Mucosa of descending colon (tissue), 3 donors: ENCODE measurements around the gene SNPH. TPM values are rescaled to one million over a fixed set of nuclear protein-coding genes. Genes with fewer than 3 reads are reported as not detected.

Experiments
- ATAC-seq: fragments of 200-7000 bp; cut with Tn5 transposase; one replicate; pipeline ENCODE4 v1.9.1; 2020; ENCODE audit warnings: mild to moderate bottlenecking, moderate library complexity
- DNase-seq, 3 donors: peaks; one replicate each; pipeline ENCODE4 v3.0.0-alpha.2; 2020
- H3K36me3 ChIP-seq: fragments of 200-600 bp; one replicate; pipeline ENCODE4 v1.8.0; 2021; ENCODE audit warnings: low read depth, mild to moderate bottlenecking
- H3K4me1 ChIP-seq: fragments of 200-600 bp; one replicate; pipeline ENCODE4 v1.8.0; 2021; ENCODE audit warnings: low read depth, mild to moderate bottlenecking
- H3K4me3 ChIP-seq: fragments of 200-600 bp; one replicate; pipeline ENCODE4 v1.8.0; 2021; ENCODE audit warnings: mild to moderate bottlenecking
- H3K9me3 ChIP-seq: fragments of 200-600 bp; one replicate; pipeline ENCODE4 v1.8.0; 2021; ENCODE audit warnings: mild to moderate bottlenecking
- intact Hi-C, 2 donors: fragments of 100-400 bp; cut with DNase I in 1 of 2; cut with micrococcal nuclease in 1 of 2; formaldehyde crosslinking; loops; one replicate each; pipeline versions ENCODE4 v1.11.0 to v1.11.1; 2022; cut with DNase I, micrococcal nuclease
- total RNA-seq, 3 donors: library from RNA; stranded (reverse); fragmentation: NEBNext Ultra II Directional in 2 of 3; extraction: Animal tissue kit (Norgen Biotek cat#: 25700) in 2 of 3; gene quantifications; one replicate each; pipeline versions ENCODE4 v1.2.1 to v1.2.4, GENCODE V29; 2021 to 2023
- TF ChIP-seq, protein P1 (sequence below): fragments of 200-600 bp; IDR thresholded peaks from one replicate; pipeline ENCODE4 v1.8.0; 2022; ENCODE audit warnings: antibody characterized with exemption, mild to moderate bottlenecking
- donor health status: DM: no; HTN: no; CAD: no; lungs with moderate emphysema.
- donor health status: DM: no; HTN: no; CAD: no.
- donor health status: DM: no; HTN: yes; CAD: no.

SNPH gene
- total RNA-seq, 3 donors from 2014 or later: 1.1 to 11.7 (median 2.2) TPM

GRCh38 chr20:1332749-1333300 lies 66.7 kb downstream of the SNPH start:
- intact Hi-C loops: no loop called here
- Histone ChIP-seq H3K36me3 (no peaks in the 10 kb centered on the region), H3K4me3 (no peak overlapping the region), H3K9me3 (no peaks in the 10 kb centered on the region), H3K4me1 (peaks cover 28% of the 10 kb centered on the region)
- no peak for ATAC-seq
- no peak for DNase-seq
- TF ChIP-seq, protein P1, sequence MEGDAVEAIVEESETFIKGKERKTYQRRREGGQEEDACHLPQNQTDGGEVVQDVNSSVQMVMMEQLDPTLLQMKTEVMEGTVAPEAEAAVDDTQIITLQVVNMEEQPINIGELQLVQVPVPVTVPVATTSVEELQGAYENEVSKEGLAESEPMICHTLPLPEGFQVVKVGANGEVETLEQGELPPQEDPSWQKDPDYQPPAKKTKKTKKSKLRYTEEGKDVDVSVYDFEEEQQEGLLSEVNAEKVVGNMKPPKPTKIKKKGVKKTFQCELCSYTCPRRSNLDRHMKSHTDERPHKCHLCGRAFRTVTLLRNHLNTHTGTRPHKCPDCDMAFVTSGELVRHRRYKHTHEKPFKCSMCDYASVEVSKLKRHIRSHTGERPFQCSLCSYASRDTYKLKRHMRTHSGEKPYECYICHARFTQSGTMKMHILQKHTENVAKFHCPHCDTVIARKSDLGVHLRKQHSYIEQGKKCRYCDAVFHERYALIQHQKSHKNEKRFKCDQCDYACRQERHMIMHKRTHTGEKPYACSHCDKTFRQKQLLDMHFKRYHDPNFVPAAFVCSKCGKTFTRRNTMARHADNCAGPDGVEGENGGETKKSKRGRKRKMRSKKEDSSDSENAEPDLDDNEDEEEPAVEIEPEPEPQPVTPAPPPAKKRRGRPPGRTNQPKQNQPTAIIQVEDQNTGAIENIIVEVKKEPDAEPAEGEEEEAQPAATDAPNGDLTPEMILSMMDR: no peak

GRCh38 chr20:1333462-1334369 lies 67.6 kb downstream of the SNPH start:
- TF ChIP-seq, protein P1: no peak
- ATAC-seq: no peak
- no peaks in the 10 kb centered on the region for H3K9me3 ChIP-seq
- no peak for DNase-seq
- no peaks in the 10 kb centered on the region for H3K36me3 ChIP-seq
- intact Hi-C loops: no loop called here
- H3K4me1 ChIP-seq: peaks cover 26% of the 10 kb centered on the region
- H3K4me3 ChIP-seq: no peak overlapping the region

DNA sequence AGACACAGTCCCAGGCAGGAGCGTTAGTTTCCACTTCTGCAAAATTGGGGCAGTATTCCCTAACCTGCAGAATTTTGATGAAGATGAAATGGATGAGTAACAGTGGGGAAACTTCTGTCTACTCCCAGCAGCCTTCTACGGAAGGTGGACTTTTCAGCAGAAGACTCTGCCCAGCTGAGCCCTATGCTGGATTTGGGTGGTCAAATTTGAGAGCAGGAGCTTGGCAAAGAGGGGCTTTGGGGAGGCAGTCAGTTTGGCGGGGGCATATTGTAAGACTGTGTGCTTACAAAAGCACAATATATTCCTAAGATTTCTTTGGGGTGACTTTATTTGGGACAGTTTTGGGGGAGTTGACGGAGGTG lies 68.3 kb downstream of the SNPH start:
- DNase-seq (no peak), ATAC-seq (no peak)
- Histone ChIP-seq H3K4me1 (peaks cover 26% of the 10 kb centered on the region), H3K4me3 (no peak overlapping the region), H3K9me3 (no peaks in the 10 kb centered on the region), H3K36me3 (no peaks in the 10 kb centered on the region)
- intact Hi-C loops: no loop called here
- TF ChIP-seq, protein P1: no peak

DNA sequence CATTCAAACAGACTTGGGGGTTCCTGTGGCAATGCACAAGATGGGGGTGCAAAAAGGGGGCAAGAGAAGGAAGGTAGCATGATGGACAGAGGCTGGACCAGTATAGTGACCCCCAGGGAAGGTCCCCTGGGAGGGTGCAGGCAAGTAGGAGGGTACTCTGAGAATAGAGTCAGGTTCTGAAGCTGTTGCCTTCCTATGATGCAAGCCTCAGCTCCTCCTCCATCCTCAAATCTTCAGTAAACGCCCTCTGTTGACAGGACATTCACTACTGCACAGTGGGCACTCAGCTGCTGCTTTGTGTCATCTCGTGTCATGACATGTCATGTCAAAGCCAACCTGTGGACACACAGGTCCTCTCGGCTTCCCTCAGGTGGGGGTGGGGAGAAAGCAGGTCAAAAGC lies 68.7 kb downstream of the SNPH start:
- H3K4me3 ChIP-seq: no peak overlapping the region
- H3K4me1 ChIP-seq: peaks cover 22% of the 10 kb centered on the region
- intact Hi-C loops: no loop called here
- TF ChIP-seq, protein P1: no peak
- H3K36me3 ChIP-seq: no peaks in the 10 kb centered on the region
- ATAC-seq (no peak), DNase-seq (no peak)
- H3K9me3 ChIP-seq: no peaks in the 10 kb centered on the region

- TF ChIP-seq, protein P1: no peak
- ATAC-seq: peak; percentile 3
- Histone ChIP-seq H3K4me3 (no peak overlapping the region), H3K4me1 (peaks cover 11% of the 10 kb centered on the region), H3K9me3 (no peaks in the 10 kb centered on the region), H3K36me3 (no peaks in the 10 kb centered on the region)
- DNase-seq: no peak
- intact Hi-C loops: no loop called here
Observed at GRCh38 chr20:1335961-1336698, 70.0 kb downstream of the SNPH start.
